ENCODE data around the gene TMEM121.
"Not testable (repeated sequence)": the region's sequence is repeated elsewhere in the genome, so short reads cannot be mapped to it uniquely, and the experiment has no call there.

TMEM121 gene

DNA sequence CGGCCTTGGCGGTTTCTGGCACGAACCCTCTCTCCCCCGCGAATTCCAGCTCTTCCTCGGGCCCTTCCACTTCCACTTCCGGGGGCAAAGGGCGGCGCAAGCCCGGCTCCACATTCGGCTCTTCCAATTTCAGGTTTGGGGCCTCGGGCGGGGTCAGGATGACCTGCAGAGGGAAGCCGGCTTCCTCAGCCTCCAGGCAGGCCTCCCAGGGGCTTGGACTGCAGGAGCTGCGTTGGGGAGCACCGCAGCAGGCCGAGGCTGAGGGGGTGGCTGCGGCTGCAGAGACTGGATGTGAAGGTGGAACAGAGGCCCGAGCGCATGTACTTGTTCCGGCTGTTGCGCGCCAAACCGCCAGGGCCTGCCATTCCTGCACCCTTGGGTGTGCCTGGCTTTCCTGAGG is 20.7 kb downstream of the TMEM121 start:
- not testable (repeated sequence) for DNase-seq (ENCODE audit: low read depth)

DNA sequence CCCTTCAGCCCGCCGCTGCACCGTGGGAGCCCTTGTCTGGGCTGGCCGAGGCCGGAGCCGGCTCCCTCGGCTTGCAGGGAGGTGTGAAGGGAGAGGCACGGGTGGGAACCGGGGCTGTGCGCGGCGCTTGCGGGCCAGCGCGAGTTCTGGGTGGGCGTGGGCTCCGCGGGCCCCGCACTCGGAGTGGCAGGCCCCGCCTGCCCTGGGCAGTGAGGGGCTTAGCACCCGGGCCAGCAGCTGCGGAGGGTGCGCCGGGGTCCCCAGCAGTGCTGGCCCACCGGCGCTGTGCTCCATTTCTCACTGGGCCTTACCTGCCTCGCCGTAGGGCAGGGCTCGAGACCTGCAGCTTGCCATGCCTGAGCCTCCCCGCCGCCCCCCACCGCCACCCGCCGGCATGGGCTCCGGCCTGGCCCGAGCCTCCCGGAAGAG is 21.4 kb downstream of the TMEM121 start:
- no peak for DNase-seq (ENCODE audit: low read depth)

DNA sequence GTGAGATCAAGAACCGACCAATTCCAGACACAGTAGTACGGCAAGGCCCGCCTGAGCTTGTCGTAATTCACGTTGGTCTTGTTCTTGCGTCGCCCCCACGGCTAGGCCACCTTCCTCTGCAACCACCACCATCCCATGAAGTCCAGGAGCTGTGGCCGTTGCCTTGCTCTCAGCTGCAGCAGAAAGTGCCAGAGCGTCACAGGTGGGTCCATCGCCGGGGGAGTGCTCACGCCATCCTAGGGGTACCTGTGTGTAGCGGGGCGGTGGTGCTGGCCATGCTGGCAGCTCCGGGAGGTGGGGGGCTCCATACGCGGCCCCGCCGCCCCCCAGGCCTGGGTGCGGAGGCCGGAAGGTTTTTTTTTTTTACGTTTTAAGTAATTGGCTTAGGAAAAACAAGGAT is 23.1 kb downstream of the TMEM121 start:
- no peak for DNase-seq (ENCODE audit: low read depth)

DNA sequence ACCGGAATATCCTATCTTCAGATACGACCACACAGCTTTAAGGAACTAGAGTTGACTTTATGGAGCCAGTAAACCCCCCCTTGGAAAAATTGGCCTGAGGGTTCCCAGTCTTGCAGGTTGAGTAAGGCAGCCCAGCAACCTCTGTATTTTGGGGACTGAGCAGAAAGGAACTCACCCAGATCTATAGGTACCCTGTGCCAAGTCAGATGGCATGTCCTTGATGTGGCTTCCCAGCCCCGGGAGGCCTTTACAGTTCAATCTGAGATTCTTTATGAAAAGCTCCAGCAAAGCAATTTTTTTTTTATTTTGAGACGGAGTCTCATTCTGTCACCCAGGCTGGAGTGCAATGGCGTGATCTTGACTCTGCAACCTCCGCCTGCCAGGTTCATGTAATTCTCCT is 27.6 kb downstream of the TMEM121 start:
- no peak for DNase-seq (ENCODE audit: low read depth)

DNA sequence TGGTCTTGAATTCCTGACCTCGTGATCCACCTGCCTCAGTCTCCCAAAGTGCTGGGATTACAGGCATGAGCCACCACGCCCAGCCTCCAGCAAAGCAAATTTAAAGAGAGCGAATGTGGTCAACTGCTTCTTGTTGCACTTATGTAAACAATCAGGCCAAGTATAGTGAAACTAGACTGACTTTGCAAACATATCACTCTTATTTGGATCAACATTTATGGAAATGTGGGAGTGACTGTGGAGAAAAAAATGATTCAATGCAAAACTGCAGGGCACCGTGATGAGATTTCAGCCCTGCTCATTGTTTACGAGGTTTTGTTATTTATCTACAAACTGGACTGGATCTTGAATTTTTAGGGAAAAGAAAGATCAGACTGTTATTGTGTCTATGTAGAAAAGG is 28.1 kb downstream of the TMEM121 start:
- no peak for DNase-seq (ENCODE audit: low read depth)

DNA sequence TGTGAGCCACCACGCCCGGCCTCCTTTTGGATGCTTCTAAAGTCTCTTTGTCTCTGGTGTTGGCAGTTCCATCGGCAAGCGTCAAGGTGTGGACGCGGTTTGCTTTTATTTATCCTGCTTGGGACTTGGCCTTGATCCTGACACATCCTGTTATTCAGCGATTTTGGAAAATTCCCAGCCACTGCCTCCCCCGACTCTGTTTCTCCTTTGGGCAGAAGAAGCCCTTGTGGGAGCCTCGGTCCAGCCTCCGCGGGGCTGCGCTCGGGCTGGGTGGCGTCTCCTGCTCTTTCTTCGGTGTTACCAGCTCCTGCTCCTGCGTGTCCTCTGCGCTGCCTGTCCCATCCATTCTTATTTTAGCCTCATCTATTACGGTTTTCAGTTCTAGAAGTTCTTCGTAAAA is 31.3 kb downstream of the TMEM121 start:
- DNase-seq (ENCODE audit: low read depth) = not testable (repeated sequence)

DNA sequence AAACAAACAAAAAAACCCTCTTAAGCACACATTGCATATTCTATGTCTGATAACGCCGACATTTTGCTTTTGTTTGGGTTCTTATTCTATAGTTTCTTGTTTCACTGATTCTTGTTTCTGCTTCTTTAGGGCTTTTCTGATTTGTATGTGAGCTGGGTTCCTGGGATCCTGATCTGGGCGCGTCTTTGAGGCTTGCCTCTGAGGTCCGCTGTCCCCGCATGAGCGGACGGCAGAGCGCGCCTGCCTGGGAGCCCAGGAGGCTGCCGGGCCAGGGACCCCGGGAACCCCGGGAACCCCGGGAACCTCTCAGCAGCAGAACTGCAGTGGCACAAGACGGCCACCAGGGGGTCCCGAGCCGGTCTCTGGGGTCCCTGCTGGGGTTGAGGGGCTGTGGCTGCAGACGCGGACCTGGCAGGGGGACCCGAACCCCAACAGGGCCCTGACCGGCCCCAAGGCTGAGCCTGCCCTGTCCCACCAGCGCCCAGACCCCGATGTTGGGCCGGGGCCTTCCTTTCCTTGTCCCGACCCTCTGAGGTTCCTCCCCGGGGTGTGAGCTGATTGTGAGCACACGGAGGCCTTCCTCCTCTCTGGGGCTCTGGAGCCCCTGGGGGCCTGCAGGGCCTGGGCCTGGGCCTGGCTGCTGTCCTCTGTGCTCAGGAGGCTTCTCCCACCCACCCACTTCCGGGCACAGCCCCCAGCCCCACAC is 32.2 kb downstream of the TMEM121 start:
- not testable (repeated sequence) for DNase-seq (ENCODE audit: low read depth)

DNA sequence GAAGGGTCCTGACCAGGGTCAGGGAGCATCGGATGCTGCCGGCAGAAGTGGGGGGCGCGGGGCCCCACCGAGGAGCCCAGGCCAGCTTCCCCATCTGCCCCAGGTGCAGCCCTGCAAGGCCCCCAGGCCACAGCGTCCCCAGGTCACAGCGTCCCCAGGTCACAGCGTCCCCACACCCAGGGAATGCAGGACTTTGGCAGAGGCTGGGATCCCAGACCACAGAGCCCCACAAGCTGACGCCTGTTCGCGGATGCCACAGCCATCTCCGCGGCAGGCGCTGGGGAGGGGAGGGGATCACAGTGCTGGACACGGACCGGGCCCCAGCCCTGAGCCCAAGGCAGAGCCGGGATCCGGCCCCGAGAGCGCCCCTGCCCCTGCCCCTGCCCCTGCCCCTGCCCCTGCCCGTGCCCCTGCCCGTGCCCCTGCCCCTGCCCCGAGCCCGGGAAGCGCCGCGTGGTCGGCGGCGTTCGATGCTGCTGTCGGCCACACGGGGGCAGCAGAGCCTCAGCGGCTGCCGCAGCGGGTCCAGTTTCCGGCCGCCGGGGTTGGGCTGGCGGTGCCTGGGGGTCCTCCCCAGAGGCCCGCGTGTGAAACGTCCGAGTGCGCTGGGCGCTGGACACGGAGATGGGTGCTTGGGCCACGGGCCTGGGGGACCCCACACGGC is 33.1 kb downstream of the TMEM121 start:
- not testable (repeated sequence) for DNase-seq (ENCODE audit: low read depth)

DNA sequence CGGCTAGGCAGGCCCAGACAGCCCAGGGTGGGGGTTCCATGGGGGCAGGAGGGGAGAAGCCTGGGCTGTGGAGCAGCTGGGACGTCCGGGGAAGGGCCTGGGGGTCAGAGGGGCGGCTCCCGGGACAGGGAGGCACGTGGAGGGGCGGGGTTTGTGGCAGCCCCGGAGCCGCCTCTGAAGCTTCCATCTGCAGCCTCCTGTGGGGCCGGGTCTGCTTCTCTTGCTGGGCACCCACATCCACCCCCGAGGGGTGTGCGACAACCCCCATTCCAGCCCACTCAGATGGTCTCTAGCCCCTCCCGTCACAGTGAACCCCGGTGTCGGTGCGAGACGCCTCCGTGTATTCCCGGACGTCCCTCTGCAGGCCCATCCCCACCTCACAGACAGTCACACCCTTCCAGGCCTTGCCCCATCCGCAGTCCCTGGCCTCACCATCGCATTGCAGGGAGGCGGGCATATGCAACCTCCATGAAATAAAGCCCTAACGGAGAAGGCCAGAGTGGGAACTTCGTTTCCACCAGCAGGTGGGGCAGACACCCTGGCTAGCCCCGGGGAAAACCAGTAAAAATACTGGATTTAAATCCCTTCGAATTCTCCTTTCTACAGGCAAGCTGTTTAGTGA is 33.8 kb downstream of the TMEM121 start:
- not testable (repeated sequence) for DNase-seq (ENCODE audit: low read depth)

DNA sequence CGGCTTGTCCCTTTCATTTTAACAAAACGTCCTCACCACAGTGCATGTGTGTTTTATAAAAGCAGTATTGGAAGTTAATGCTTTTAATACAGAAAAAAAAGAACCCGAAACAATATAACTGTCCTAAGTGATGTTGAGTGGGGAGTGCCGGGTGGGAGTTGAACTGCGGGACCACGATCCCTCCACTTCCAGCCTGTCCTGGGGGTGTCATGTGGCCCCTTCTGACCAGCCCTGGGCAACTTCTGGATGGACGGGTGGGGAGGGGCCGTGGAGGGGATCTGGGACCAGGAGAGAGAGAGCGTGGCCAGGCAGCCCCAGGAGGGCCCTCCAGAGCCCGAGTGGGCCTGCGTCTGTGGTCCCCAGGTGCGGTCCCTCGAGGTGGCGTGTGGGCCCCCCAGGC is 35.0 kb downstream of the TMEM121 start:
- not testable (repeated sequence) for DNase-seq (ENCODE audit: low read depth)

DNA sequence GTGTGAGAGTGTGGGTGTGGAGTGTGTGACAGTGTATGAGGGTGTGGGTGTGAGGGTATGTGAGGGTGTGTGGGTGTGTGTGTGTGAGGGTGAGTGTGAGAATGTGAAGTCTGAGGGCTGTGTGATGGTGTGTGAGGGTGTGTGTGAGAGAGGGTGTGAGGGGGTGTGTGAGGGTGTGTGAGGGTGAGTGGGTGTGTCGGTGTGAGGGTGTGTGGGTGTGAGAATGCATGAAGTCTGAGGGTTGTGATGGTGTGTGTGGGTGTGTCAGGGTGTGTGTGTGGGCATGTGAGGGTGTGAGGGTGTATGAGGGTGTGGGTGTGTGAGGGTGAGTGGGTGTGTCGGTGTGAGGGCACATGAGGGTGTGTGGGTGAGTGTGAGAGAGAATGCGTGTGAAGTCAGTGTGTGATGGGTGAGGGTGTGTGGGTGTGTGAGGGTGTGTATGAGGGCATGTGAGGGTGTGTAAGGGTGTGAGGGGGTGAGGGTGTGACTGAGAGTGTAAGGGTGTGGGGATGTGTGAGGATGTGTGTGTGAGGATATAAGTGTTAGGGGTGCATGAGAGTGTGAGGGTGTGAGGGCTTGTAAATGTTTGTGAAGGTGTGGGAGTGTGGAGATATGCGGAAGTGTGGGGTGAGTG is 36.4 kb downstream of the TMEM121 start:
- DNase-seq (ENCODE audit: low read depth) = no peak

DNA sequence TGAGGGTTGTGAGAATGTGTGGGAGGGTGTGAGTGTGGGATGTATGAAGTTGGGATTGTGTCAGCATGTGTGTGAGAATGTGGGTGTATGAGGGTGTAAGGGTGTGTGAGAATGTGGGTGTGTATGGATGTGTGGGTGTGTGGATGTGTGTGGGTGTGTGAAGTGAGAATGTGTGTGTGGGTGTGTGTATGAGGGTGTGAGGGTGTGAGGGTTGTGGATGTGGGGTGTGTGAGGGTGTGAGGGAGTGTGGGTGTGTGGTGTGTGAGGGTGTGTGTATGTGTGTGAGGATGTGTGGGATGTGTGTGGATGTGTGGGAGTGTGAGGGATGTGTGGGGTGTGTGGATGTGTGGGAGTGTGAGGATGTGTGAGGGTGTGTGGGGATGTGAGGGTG is 37.0 kb downstream of the TMEM121 start:
- DNase-seq (ENCODE audit: low read depth) = no peak

DNA sequence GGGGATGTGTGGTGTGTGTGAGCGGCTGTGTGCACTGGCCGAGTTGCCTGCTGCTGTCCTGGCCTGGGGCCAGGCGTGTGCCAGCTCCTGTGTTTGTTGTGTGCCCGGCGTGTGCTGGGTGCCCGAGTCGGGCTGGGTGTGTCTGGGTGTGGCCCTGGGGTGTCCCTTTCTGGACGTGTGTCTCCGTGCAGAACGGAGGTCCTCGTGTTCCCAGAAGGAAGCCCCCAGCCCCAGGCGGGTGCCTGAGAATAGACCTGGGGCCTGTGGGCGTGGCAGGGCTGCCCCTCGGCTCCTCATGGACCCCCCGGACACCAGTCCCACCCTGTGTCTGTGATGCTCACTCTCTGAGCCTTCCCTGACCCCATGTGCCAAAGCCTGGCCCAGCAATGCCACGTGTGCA is 38.2 kb downstream of the TMEM121 start:
- not testable (repeated sequence) for DNase-seq (ENCODE audit: low read depth)

DNA sequence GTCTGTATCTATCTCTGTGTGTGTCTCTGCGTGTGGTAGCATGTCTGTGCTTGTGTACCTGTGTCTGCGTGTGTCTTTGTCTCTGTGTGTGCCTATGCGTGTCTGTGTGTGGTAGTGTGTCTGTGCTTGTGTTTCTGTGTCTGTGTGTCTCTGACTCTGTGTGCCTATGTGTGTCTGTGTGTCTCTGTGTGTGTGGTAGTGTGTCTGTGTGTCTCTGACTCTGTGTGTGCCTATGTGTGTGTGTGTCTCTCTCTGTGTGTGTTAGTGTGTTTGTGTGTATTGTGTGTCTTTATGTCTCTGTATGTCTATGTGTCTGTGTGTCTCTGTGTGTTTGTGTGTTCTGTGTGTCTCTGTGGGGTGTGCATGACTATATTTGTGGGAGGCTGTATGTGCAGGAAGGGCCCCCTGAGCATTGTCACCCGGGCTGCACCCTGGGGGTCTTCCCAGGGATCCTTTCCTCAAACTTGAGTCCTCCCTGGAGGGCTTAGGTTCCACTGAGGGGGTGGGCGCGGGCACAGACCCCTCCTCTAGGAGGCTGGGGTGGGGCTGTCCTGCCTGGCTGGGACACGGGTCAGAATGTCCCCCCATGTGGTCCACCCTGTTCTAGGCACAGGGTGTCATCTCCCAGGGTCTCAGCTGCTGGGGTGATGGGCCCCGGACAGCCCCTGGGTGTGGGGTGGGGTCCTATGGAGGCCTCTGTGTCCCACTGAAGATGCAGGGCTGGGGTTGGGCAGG is 39.0 kb downstream of the TMEM121 start:
- DNase-seq (ENCODE audit: low read depth) = not testable (repeated sequence)

DNA sequence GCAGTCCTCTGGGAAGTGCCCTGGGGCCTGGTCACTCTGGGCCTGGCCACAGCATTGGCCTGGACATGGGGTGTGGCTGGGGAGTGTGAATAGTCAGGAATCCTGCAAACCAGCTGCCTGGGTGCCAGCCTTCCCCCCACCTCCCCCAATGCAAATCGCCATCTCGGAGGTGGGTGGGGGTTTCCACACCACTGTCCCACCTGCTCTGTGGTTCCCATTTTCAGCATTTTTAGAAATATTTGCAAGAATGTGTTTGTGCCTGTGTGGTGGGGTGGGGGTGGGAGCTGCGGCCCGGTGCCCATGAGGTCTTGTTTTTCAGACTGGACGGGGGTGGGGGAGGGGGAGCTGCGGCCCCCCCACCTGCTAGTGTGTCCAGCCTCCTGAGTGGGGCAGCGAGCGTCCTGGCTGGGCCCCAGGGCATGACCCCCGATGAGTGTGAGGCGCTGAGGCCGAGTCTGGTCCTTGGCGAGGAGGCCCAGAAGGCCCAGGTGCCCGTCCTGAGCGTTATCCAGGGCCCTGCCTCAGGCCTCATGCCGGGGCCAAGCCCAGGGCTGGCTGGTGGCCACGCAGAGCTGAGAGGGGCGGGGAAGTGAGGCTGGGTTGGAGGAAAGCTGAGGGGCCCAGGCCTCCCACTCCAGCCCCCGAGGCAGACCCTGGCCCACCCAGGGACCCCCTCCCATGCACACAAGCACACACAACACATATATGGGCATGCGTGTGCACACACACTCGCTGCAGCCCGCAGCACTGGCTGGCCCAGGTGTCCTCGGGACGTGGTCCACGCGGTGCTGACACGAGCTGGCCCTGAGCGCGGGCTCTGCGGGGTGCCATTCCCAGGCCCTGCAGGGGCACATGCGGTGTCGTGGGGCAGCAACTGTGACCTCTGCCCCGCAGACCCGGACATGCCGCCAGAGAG is 40.1 kb downstream of the TMEM121 start:
- DNase-seq (ENCODE audit: low read depth) = not testable (repeated sequence)

DNA sequence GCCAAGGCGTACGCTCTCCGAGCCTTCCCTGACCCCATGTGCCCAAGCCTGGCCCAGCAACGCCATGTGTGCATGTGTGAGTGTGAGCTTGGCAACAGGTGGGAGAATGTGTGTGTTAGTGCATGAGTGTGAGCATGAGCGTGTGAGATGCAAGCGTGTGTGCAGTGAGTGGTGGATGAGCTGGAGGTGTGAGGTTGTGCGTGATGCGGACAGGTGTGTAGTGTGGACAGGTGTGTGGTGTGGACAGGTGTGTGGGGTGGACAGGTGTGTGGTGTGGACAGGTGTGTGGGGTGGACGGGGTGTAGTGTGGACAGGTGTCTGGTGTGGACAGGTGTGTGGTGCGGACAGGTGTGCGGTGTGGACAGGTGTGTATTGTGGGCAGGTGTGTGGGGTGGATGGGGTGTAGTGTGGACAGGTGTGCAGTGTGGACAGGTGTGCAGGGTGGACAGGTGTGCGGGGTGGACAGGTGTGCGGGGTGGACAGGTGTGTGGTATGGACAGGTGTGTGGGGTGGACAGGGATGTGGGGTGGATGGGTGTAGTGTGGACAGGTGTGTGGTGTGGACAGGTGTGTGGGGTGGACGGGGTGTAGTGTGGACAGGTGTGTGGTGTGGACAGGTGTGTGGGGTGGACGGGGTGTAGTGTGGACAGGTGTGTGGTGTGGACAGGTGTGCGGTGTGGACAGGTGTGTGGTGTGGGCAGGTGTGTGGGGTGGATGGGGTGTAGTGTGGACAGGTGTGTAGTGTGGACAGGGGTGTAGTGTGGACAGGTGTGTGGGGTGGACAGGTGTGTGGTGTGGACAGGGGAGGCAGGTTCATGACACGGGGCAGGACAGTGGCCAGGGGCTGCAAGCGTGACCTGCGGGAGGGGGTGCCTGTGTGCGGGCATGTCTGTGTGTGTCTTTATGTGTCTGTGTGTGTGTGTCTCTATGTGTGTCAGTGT is 41.1 kb downstream of the TMEM121 start:
- not testable (repeated sequence) for DNase-seq (ENCODE audit: low read depth)

DNA sequence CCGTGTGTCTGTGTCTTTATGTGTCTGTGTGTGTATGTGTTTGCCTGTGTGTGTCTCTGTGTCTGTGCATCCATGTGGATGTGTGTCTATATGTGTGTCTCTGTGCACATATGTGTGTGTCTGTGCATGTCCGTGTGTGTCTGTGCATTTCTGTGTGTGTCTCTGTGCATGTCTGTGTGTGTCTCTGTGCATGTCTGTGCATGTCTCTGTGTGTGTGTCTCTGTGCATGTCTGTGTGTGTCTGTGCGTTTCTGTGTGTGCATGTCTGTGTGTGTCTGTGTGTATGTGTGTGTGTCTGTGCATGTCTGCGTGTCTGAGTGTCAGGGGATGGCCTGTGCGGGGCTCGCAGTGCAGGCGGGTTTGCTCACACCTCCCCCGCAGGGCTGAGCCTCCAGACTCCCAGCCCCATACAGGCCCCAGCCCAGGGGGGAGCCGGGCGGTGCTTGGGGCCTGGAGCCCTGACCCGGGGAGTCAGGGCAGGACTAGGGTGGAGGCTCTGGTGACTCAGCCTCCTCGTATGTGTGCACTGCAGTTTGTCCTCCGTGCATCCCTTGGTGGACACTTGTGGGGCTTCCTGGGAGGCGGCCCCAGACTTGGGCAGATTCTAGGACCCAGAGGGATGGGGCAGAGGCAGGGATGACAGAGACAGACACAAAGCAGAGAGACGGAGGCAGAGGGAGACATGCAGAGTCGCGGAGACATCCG is 41.9 kb downstream of the TMEM121 start:
- DNase-seq (ENCODE audit: low read depth) = not testable (repeated sequence)

DNA sequence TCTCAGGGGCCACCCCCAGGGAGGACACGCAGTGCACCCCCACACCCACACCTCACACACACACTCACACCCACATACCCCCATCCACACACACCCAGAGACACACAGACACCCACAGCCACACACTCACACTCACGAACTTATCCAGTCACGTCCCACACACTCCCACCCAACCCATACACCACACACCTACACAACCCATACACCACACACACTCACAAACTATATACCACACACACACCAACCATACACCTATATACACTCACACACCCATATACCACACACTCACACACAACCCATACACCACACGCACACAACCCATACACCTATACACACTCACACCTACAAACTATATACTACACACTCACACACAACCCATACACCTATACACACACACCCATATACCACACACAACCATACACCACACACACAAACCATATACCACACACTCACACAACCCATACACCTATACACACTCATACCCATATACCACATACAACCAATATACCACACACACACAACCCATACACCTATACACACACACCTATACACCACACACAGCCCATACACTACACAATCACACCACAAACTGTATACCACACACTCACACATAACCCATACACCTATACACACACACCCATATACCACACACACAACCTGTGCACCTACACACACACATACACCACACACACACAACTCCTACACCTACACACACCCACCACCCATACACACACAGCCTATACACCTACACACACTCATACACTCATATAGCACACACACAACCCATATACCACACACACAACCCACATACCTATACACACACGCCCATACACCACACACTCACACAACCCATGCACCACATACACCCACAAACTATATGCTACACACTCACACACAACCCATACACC is 42.7 kb downstream of the TMEM121 start:
- DNase-seq (ENCODE audit: low read depth) = no peak

All from activated T-cell treated with anti-CD3 and anti-CD28 coated beads for 1 hour (primary cell).